Pancreas (tissue), 10 donors: Measurements from ENCODE around the gene NR1H2. TPM values are rescaled to one million over a fixed set of nuclear protein-coding genes. Genes with fewer than 3 reads are reported as not detected.

Source experiments
- ATAC-seq, 4 donors: fragments of 200-7000 bp; cut with Tn5 transposase; one replicate each; pipeline versions ENCODE4 v1.8.0 to v1.9.1; 2020; ENCODE audit warnings: mild to moderate bottlenecking in 4 of 4, moderate library complexity in 4 of 4
- DNase-seq, 6 donors: peaks; one replicate each; pipeline ENCODE4 v3.0.0-alpha.2; 2020
- FAIRE-seq: peaks from 2 replicates; lab custom pipeline; 2012; peaks lifted over from hg19 to GRCh38; lab: Jason Lieb, UNC
- H3K27ac ChIP-seq, 4 donors: fragments of 200-600 bp; sonication (generic); 1 replicate in 3 of 4; 2 replicates in 1 of 4; pipeline versions ENCODE4 v1.5.0 to v1.8.0; 2020
- H3K27me3 ChIP-seq, 4 donors: fragments of 200-600 bp; one replicate each; pipeline ENCODE4 v1.8.0; 2021
- H3K36me3 ChIP-seq, 3 donors: fragments of 200-600 bp; sonication (generic) in 1 of 3; one replicate each; pipeline versions ENCODE4 v1.5.0 to v1.8.0; 2020 to 2021
- H3K4me1 ChIP-seq, 3 donors: fragments of 200-600 bp; one replicate each; pipeline ENCODE4 v1.8.0; 2021
- H3K4me3 ChIP-seq, 4 donors: fragments of 200-600 bp; sonication (generic) in 2 of 4; one replicate each; pipeline versions ENCODE4 v1.5.0 to v1.8.0; 2020 to 2021
- H3K9me3 ChIP-seq, 4 donors: fragments of 200-600 bp; one replicate each; pipeline ENCODE4 v1.8.0; 2021
- WGBS, 2 donors: extraction: QIAGEN DNeasy Blood & Tissue Kit; methylation state at CpG; one replicate each; pipeline ENCODE4 v1.1.7; 2013; 5-methylcytosine and 5-hydroxymethylcytosine counted together
- intact Hi-C, 3 donors: fragments of 100-400 bp; cut with DNase I; formaldehyde crosslinking; loops; one replicate each; pipeline versions ENCODE4 v1.11.1 to v1.14.2; 2022
- polyA plus RNA-seq, 2 donors: library from polyadenylated mRNA; stranded (reverse); fragments of 200-250 nt; gene quantifications; one replicate each; pipeline ENCODE4 v1.2.3, GENCODE V29; 2013
- total RNA-seq, 6 donors: library from RNA; stranded (reverse); fragmentation: NEBNext Ultra II Directional in 4 of 6; extraction: Animal tissue kit (Norgen Biotek cat#: 25700) in 4 of 6; gene quantifications; one replicate each; pipeline versions ENCODE4 v1.2.1 to v1.2.4, GENCODE V29; 2021 to 2023
- TF ChIP-seq, protein P1 (sequence below), 4 donors: fragments of 200-600 bp; sonication (generic) in 3 of 4; IDR thresholded peaks; one replicate each; pipeline versions ENCODE4 v1.5.0 to v1.8.0; 2021; ENCODE audit warnings: antibody characterized with exemption in 4 of 4
- donor health status: healthy with polysubstance abuse.
- donor health status: DM: no; HTN: no; CAD: no; lungs with moderate emphysema.
- donor health status: DM: no; HTN: no; CAD: no.
- donor health status: control.
- donor health status: control.
- donor health status: Bipolar disorder and iron deficiency.
- donor health status: DM: yes; HTN: yes; CAD: no.
- donor health status: DM: no; HTN: no; CAD: no.
- donor health status: DM: no; HTN: no; CAD: no.
- donor health status: DM: yes; HTN: yes; CAD: no.

NR1H2 gene
- total and polyA plus RNA-seq, 8 donors = 20.5 to 46.5 (median 27.2) TPM

DNA sequence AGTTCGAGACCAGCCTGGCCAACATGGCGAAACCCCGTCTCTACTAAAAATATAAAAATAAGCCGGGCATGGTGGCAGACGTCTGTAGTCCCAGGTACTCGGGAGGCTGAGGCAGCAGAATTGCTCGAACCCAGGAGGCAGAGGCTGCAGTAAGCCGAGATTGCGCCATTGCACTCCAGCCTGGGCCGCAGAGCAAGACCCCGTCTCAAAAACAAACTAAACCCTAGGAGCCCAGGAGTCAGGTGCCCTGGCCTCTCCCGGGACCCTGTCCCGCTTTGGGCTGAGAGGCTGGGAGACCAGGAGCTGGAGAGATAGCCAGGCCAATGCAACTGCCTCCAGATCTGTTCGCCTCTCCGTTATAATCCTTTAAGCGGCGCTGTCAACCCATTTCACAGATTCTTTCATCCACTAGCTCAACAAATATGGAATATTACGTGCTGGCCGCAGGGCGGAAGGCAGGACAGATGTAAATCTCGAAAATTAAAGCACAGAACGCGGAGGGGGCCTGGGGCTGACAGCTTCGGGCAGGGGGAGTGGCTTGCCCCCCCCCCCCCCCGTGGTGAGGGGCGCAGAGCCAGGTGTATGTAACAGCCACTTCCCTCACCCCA, 51.2 kb downstream of the NR1H2 start:
- DNase-seq (no peak), FAIRE-seq (no peak), ATAC-seq (no peak)
- no peaks in the 10 kb centered on the region for H3K9me3 ChIP-seq
- H3K4me1 ChIP-seq = peaks cover 0 to 9% (median 3%) of the 10 kb centered on the region in 3 donors
- H3K4me3 ChIP-seq = peak overlapping the region in 1 of 4 donors; percentile 31
- TF ChIP-seq, protein P1, sequence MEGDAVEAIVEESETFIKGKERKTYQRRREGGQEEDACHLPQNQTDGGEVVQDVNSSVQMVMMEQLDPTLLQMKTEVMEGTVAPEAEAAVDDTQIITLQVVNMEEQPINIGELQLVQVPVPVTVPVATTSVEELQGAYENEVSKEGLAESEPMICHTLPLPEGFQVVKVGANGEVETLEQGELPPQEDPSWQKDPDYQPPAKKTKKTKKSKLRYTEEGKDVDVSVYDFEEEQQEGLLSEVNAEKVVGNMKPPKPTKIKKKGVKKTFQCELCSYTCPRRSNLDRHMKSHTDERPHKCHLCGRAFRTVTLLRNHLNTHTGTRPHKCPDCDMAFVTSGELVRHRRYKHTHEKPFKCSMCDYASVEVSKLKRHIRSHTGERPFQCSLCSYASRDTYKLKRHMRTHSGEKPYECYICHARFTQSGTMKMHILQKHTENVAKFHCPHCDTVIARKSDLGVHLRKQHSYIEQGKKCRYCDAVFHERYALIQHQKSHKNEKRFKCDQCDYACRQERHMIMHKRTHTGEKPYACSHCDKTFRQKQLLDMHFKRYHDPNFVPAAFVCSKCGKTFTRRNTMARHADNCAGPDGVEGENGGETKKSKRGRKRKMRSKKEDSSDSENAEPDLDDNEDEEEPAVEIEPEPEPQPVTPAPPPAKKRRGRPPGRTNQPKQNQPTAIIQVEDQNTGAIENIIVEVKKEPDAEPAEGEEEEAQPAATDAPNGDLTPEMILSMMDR (IDR thresholded peaks at IDR 0.05) = no peak
- 79 to 87% methylated on average over 24 to 26 of the region's 26 CpGs for WGBS, 2 donors
- intact Hi-C loops = no loop called here
- no peaks in the 10 kb centered on the region for H3K27me3 ChIP-seq
- no peaks in the 10 kb centered on the region for H3K36me3 ChIP-seq
- peak overlapping the region in 1 of 4 donors; percentile 33 for H3K27ac ChIP-seq

DNA sequence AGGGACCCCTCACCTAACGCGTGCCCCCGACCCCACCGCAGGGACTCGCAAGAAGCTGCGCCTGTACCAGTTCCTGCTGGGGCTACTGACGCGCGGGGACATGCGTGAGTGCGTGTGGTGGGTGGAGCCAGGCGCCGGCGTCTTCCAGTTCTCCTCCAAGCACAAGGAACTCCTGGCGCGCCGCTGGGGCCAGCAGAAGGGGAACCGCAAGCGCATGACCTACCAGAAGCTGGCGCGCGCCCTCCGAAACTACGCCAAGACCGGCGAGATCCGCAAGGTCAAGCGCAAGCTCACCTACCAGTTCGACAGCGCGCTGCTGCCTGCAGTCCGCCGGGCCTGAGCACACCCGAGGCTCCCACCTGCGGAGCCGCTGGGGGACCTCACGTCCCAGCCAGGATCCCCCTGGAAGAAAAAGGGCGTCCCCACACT, 51.8 kb downstream of the NR1H2 start:
- H3K4me3 ChIP-seq = peak overlapping the region in 2 of 4 donors; percentile 24 to 31
- DNase-seq = peak; percentile 64 to 88 (median 82)
- WGBS, 2 donors = 9 to 13% methylated on average over 37 to 38 of the region's 38 CpGs
- no peaks in the 10 kb centered on the region for H3K36me3 ChIP-seq
- intact Hi-C loops = no loop called here
- H3K27me3 ChIP-seq = no peaks in the 10 kb centered on the region
- H3K27ac ChIP-seq = peak overlapping the region in 2 of 4 donors; percentile 33 to 50
- TF ChIP-seq, protein P1 (IDR thresholded peaks at IDR 0.05) = no peak
- H3K4me1 ChIP-seq = peaks cover 0 to 9% (median 3%) of the 10 kb centered on the region in 3 donors
- H3K9me3 ChIP-seq = no peaks in the 10 kb centered on the region
- ATAC-seq = peak; percentile 24 to 65 (median 54)
- no peak for FAIRE-seq

DNA sequence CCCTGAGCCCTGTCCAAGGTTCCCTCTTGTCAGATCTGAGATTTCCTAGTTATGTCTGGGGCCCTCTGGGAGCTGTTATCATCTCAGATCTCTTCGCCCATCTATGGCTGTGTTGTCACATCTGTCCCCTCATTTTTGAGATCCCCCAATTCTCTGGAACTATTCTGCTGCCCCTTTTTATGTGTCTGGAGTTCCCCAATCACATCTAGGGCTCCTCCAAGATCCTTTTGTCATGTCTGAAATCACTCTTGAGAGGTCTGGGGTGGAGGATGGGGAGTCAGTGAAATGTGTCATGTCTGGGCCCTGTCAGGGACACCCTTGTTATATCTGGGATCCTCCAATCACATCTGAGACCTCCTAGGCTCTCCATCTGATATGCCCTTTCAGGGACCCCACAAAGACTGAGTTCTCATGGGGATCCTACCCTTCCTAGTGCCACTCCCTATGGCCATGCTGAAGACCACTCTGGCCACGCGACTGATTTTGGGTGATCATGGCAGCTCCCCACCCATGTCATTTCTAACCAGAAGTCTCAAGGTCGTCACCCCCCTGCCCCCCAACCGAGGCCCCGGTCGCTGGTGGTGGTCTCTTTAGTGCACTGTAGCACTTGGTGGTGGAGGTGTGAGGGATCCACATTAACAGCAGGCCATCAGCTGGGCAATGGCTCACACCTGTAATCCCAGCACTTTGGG, 52.7 kb downstream of the NR1H2 start:
- H3K4me3 ChIP-seq = no peak overlapping the region

DNA sequence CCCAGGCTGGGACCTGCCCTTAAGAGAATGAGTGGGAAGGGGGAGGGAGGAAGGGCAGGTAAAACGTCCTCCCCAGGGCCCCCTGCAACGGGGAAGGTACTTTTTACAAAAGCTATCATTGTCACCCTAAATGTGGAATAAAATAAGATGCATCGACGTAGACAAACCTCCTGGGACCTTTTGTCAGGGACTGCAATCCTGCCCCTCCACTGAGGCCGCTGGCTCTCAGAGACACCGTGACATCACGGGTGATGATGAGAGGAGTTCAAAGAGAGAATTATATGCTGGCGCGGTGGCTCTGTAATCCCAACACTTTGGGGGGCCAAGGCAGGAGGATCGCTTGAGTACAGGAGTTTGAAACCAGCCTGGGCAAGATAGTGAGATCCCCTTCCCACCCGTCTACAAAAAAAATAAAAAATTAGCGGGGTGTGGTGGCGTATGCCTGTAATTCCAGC, 54.7 kb downstream of the NR1H2 start:
- TF ChIP-seq, protein P1 (IDR thresholded peaks at IDR 0.05) = no peak
- H3K4me1 ChIP-seq = peaks cover 0 to 9% (median 3%) of the 10 kb centered on the region in 3 donors
- intact Hi-C loops = no loop called here
- H3K36me3 ChIP-seq = no peaks in the 10 kb centered on the region
- peak overlapping the region in 2 of 4 donors; percentile 79 to 81 for H3K27ac ChIP-seq
- WGBS, 2 donors = 39 to 43% methylated on average over 13 of the region's 13 CpGs
- no peaks in the 10 kb centered on the region for H3K27me3 ChIP-seq
- DNase-seq (no peak), ATAC-seq (no peak), FAIRE-seq (no peak)
- H3K4me3 ChIP-seq = peak overlapping the region; percentile 44 to 67 (median 56)
- H3K9me3 ChIP-seq = no peaks in the 10 kb centered on the region

More for the DNA sequence above, 52.7 kb downstream of the NR1H2 start:
- Histone ChIP-seq H3K27ac (no peak overlapping the region), H3K4me1 (peaks cover 0 to 9% (median 3%) of the 10 kb centered on the region in 3 donors), H3K27me3 (no peaks in the 10 kb centered on the region), H3K36me3 (no peaks in the 10 kb centered on the region), H3K9me3 (no peaks in the 10 kb centered on the region)
- 61 to 77% methylated on average over 7 of the region's 7 CpGs for WGBS, 2 donors
- no peak for FAIRE-seq
- intact Hi-C loops = no loop called here
- ATAC-seq = no peak
- no peak for DNase-seq
- TF ChIP-seq, protein P1 (IDR thresholded peaks at IDR 0.05) = no peak
